ENCODE measurements around the gene ADARB1.

The ADARB1 gene

DNA sequence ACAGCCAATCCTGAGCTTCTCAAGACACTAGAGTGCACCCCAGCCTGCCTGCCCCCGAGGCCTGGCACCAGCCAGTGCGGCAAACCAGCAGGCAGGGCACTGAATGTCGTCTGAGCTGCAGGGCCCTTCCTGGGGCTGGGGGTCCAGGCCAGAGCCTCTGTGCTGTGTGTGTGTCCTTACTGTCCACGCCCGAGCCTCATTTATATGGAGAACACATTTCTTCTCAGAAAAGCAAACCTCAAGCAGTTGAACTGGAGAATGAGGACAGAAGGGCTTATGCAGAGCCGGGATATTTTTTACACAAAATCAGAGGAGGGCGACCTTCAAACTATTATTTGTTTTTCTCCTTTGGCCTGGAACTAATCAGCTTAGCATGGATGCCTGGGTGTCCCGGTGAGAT, 160.6 kb downstream of the ADARB1 start:
- DNase-seq: no peak

DNA sequence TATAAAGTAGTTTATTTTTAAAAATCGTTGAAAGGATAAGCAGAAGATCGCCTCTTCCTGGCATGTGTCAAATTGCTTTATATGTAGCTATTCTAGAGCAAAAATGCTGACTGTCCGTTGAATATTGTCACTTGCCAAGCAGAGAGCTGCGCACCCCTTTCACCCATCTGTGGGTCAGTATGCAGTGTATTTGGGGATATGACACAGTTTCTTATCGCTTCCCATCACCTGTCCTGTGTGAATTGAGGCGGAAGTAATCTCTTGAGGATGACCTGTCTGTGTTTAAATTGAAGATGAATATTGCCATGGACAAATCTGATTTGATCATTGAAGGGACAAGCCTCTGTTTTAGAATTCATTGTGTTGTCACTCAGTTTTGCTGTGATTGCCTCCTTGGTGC, 161.1 kb downstream of the ADARB1 start:
- no peak for DNase-seq

DNA sequence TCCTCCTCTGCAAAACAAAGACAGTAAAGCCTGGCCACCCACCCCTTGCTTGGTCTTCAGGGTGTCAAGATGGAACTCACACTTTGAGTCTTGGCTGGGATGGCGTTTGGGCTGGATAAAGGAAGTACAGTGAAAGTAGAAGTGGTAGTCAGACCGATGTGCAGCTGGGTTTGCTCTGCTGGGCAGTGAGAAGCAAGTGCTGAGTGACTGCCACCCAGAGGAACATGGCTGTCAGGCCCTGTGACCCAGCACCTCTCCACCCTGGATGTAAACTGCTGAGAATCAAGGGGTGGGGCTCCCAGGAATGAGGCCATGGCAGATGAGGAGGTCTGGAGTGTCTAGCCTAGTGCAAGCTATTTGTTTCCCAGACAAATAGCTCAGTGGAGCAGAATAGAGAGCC, 162.1 kb downstream of the ADARB1 start:
- no peak for DNase-seq

DNA sequence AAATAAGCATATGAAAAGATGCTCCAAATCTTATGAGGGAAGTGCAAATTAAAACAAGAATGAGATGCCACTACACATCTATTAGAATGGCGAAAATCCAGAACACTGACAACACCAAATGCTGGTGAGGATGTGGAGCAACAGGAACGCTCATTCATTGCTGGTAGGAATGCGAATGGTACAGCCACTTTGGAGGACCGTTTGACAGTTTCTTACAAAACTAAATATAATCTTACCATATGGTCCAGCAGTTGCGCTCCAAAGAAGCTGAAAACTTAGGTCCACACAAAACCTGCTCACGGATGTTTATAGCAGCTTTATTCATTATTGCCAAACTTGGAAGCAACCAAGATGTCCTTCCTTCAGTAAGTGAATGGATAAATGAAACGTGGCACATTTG, 163.0 kb downstream of the ADARB1 start:
- no peak for DNase-seq

DNA sequence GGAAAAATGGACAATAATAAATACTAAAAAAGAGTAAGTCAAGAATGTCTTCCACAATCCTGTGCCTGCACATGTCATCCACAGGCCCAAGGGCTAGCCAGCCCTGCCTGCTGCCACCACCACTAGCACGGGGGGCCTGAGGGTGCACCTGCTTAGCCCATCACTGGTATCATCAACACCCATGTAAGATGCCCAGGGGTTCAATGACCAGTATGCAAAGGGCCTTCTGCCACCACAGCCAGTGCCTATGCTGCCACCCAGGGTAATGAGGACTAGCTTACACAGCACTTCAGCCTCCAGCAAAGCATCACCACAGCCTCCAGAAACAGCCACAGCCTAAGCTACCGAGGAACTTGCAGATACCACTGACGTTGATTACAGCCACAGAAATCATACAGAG, 167.0 kb downstream of the ADARB1 start:
- no peak for DNase-seq

DNA sequence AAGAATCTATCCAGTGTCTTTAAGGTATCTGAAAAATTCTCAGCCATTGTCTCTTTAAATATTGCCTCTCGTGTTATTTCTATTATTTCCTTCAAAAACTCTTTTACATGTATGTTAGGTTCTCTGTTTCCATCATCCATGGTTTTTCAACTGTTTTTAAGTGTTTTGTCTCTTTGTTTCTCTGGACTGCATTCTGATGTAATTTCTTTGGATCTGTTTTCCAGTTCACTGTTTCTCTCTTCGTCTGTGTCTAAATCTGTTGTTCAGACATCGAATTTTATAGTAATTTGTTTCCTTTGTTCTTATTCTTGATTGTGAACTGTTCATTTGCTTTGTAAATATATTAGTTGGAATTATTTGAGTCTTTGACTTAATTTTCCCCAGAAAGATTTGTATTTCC, 169.2 kb downstream of the ADARB1 start:
- no peak for DNase-seq

DNA sequence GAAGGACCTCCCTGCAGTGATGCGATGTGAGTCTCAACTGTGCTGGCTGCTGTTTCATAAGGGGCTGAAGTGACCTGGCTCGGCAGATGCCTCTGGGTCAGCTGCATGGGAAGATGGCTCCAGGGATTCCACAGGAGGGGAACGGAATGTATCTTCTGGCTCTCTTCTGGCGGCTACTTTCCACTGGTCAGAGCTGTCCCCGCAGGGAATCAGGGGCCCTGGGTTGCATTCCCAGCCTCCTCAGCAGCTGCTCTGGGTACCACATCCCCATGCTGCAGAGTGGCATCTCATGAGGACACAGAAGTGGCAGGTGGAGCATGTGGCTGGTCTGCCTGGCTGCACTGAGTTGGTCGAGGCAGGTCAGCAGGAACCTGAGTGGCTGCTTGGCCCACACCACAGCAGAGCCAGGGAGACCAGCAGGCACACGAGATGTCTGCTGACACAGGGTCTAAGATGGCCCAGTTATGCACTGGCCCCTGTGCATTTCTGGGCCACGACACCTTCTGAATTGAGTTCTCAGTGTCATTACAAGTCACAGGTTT, 170.5 kb downstream of the ADARB1 start:
- no peak for DNase-seq

DNA sequence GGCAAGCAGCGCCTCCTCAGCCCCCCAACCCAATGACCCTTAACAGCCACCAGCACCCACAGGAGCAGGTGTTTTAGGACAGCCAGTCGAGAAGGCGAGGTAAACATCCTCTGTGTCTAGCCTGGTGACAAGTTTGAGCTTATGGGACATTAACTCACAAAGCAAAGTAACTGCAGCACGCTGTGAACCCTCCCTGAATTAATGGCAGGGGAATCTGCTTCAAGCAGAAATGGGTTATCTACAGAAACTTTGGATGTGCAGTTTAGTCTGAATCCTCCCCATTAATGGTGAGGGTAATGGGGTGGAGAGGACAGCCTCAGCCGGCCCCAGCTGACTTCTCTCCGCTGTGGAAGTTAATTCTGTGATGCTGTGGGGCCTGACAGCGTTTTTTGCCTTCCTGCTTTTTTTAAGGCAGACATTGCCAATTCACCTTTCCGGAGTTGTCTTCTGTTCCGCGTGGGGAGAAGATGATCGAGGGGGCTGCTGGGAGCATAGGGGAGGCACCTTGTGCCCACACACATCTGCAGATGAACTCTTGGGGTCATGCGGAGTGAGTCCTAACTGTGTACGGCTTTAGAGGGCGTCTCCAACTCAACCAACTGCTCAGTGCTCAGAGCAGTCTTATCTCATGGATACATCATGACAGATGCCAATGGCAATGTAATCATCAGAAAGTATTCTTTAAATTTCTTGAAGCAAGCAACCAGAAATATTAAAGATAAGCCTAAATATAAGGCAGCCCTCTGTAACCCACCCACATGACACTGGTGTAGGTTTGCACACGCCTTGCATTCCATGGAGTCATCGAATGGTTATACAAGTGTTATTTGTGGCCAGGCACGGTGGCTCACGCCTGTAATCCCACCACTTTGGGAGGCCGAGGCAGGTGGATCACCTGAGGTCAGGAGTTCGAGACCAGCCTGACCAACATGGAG, 172.3 kb downstream of the ADARB1 start:
- no peak for DNase-seq

DNA sequence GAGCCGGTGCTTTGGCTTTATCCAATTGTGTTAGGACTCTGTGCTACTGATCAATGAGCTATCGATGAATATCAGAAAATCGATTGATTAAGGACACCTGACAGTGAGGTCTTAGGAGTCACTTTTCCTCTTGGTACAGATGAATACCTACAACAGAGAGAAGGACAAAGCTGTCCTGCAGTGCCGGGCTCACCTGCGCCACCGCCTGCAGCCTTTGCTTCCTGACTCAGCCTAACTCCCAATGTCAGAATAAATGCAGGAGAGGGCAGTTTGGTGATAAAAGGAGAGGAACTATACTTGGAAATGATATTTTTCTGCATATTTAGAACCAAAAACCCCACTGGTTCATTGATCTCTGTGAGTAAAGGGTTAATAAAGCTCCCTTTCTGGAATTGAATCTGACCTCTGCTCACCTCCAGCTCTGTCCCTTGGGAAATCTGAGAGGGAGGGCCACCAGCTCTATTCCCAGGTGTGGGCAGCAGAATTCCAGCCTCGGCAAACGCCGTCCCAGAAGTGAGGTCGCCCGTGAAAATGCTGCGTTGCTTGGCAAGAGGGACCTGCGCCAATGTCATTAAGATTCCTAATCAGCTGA, 174.0 kb downstream of the ADARB1 start:
- no peak for DNase-seq

DNA sequence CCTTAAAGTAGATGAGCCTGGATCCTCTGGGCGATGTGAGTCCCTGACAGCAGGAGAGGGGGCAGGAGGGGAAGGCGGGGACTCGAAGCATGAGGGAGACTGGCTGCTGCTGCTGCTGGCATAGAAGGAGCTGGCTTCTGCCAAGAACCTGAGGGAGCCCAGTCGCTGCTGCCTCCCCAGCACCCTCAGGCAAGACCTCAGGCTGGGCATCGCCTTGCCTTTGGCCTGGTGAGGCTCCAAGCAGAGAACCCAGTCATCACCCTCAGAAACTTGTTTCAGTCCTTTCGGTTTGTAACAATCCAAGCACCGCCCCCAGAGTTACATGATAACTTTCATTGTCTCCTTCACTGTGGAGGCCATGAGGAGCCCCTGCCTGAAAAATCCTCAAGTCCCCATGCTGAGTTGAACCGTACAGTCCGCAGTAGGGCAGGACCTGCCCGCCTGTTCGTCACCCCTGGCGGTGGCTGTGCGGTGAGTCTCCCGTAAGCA, 174.6 kb downstream of the ADARB1 start:
- no peak for DNase-seq

DNA sequence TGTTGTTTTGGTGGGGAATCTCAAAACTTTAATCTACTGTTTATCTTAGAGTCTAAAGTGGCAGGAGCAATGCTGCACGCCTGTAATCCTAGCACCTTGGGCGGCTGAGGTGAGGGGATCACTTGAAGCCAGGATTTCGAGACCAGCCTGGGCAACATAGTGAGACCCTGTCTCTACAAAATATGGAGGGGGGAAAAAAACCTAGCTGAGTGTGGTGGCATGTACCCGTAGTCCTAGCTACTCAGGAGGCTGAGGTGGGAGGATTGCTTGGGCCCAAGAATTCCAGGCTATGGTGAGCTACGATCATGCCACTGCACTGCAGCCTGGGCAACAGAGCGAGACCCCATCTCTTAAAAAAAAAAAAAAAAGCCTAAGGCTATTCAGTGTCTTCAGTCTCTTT, 175.2 kb downstream of the ADARB1 start:
- no peak for DNase-seq

DNA sequence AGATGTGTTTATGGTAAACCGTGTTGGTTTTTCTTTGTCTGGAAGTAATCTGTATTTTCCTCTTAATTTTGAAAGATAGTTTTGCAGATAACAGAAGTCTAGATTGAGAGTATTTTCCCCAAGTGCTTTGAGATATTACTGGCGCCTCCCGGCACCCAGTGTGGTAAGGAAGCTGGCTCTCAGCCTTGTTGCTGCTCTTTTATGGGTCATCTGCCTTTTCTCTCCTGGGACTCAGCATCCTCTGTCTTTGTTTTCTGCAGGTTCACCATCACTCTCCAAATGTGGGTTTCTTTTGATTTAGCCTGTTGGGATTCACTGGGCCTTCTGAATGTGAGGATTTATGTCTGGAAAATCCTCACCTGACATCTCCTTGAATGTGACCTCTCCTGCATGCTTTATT, 175.9 kb downstream of the ADARB1 start:
- no peak for DNase-seq

DNA sequence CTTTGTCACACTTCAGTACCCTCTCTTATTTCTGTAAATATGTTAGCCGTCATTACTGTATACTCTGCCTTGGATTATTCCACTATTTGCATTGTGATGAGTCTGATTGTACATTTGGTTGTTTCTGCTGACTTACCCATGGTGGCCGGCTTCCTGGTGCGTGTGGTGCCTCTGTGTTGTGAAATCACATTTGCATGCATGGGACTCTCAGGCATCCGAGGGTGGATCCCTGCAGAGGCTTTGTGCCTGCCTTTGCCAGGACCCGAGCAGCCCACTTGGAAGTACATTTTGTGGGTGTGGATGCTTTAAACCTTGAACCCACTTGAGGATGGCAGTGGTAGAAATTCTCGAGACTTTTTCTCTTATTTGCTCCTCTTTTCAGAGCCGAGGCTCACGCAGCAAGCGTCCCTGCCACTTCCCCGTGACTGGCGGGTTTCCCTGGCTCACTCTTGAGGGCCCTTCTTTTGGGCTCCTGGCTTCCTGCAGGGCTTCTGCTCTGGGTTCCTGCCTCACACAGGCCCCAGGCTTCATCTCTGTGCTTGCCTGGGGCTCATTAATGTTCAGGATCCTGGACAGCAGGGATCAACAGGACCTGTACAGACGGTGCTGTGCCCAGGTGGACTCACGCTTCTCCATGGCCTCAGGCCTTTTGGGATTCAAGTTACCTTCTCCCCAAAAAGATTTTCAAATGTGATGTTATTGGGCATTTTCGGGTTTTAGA, 176.7 kb downstream of the ADARB1 start:
- DNase-seq: no peak

DNA sequence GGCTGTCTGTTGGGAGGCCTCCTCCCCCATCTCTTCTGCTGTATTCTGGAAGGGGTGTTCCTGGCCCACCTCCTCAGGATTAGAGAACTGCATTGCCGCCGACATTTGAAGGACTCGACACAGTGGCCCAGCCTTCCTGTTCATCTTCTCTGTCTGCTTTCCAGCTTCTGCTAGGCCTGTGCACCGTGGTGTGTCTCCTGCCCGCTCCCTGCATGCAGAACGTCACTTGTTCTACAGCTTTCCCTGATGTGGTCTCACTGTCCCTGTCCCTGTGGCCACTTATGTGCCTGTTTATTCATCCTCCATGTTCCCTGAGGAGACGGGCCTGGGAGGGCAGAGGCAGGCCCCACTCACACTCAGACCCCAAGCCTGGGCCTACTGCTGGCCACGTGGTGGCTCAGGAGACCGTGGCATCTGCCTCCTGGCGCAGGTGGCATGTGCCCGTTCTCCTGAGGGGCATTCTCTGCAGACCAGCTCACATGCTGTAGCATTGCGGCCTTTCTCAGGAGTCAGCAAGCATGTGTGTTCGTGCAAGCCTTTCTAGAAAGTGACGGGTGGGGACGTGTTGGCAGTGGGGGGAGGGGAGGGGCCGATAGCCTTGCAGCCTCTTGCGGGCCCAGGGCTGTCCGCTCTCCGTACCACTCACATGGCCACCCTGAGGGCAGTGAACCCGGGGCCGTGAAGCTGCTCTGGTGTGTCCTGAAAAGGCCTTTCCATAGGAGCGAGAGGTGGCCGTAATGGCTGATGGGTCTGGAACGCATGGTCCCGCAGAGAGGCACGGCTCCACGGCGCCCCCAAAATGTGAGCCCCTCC, 177.5 kb downstream of the ADARB1 start:
- no peak for DNase-seq

DNA sequence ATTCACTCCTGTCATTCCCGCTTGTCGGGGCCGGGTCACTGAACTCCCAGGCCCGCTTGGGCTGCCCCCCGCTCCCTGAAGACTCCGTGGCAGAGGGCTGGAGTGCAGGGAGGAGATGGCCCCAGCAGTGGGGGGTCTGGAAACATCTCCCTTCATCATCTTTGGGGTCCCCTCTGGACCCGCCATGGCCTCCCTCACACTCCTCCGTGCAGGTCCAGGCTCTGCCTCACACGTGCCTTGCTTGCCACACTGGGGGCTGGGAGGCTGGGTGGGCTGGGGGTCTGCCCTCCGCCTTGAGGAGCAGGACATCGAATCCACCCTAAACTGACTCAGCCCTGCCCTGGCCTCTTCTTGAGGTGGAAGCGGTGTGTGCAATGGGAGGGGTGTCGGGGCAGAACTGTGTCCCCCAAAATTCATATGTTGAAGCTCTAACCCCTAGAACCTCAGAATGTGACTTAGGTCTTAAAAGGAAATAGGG, 178.1 kb downstream of the ADARB1 start:
- DNase-seq: no peak

DNA sequence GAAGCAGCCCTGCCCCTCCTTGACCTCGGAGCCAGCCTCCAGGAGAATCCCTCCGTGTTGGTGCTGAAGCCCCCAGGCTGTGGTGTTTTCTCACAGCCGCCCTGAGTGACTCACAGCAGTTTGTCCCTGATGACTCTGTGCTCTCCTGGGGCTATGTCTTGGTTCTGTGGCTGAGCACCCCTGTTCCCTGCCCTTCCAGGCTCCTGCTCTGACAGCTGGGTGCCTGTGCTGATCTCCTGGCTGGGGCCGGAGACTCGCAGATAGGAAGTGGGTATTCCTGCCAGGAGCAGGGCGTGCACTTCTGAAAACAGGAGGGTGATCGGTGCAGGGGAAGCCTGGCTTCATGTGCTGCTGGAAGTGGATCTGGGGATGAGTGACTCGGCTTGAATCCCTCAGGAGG, 178.8 kb downstream of the ADARB1 start:
- DNase-seq: peak; percentile 33

DNA sequence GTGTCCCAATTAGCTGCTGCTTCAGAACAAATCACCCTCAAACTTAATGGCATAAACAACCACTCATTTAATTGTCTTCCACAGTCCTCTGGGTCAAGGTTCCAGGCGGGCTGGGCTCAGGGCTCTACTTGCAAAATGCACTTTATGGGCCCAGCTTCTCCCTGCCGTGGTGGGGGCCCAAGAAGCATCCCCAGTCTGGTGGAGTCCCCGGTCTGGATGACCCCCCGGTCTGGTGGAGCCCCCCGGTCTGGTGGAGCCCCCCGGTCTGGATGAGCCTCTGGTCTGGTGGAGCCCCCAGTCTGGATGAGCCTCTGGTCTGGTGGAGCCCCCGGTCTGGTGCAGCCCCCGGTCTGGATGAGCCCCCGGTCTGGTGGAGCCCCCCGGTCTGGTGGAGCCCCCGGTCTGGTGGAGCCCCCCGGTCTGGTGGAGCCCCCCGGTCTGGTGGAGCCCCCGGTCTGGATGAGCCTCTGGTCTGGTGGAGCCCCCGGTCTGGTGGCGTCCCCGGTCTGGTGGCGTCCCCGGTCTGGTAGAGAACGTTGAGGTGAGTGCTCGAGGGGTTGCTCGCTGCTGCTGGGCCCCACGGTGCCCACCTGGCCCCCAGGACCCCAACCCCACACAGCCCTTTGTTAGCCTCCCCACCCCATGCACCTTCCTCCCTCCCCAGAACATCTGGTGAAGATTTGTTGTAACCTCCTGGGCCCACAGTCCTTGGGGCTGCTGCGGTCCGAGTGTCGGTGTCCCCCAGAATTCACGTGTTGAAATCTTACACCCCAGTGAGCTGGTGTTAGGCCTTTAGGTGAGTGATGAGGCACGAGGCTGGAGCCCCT, 179.5 kb downstream of the ADARB1 start:
- DNase-seq: no peak

DNA sequence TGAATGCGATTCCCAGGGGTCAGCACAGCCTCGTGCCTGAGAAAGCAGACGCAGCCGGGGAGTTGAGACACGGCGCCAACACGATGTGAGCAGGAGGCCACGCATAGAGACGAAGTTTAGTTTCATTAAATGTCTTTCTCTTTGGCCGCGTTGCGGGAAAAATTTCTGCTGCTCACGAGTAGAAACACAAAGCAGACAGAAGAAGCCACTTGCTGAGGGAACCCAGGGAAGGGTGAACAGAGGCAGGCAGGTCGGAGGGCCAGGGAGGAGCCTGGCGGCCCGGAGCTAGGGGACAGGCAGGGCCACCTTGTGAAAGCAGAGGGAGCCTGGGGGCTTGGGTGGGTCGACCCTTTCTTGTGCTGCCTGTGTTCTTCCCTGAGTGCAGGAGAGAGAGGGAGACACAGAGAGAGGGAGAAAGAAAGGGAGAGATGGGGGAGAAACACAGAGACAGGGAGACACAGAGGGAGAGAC, 180.1 kb downstream of the ADARB1 start:
- no peak for DNase-seq

DNA sequence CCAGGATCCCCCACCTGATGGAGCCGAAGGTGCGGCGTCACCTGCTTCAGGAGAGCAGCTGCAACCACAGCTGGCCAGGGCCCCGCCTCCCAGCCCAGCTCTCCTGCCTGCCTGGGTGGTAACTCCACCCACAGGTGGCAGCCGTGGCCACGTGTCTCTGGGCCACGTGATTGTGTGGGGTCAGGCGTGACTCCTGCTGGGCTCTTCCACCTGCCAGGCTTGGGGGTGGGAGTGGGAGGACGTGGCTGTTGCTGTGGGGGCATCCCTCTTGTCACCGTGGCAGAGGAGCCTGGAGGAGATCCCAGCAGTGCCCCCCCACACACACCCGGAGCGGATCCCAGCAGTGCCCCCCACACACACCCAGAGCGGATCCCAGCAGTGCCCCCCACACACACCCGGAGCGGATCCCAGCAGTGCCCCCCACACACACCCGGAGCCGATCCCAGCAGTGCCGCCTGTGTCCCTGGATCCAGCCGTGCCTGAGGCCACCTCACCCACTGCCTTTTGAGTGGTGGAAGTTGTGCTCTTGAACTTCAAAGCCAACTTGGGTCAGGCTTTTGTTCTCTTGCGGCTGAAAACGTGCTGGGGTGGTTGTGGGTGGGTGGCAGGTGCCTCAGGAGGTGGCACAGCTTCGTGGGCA, 181.1 kb downstream of the ADARB1 start:
- no peak for DNase-seq

DNA sequence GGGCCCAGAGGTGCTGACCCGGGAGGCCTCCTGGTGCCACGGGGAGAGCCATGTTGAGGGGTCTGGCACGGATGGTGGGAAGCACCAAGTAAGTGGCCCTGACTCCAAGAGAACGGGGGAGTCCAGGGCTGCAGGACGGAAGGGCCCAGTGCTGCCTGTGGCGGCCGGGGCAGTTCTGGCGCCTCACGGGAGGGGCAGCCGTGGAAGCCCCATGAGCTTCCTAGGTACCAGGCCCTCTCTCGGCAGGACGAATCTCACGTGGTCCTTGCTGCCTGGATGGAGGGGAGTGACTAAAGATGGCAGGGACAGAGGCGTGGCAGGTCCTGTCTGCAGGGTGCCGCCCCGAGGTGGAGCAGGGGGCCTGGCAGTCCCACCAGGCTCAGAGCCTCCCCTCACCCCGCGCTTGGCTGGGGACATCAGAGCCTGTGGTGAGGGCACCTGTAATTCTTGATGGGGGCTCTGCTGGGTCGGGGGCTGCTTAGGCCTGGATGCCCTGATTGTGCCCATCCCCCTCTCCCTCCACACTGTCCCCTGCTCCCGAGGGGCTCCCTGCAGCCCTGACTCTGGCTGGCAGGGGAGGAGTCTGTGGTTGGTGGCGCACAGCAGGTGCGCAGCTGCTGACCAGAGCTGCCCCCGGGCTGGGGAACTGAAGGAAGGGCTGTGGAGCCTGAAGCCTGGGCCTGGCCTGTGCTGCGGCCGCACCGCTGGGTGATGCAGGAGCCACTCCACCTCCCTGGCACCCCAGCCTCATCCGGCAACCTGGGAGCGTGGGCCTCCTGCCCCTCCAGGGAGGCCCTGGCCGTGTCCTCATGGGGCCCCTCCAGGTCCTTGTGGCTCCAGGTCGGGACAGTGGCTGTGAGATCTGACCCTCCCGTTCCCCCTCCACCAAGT, 181.9 kb downstream of the ADARB1 start:
- no peak for DNase-seq
